Peyer's patch (tissue), 4 donors: ENCODE measurements around the gene POGZ. TPM values are rescaled to one million over a fixed set of nuclear protein-coding genes. Genes with fewer than 3 reads are reported as not detected.

Experiments
- DNase-seq, 3 donors: peaks; one replicate each; pipeline ENCODE4 v3.0.0-alpha.2; 2017 to 2019
- H3K27ac ChIP-seq, 4 donors: fragments of 200-600 bp; sonication (generic); one replicate each; pipeline ENCODE4 v1.5.1; 2016 to 2019
- H3K27me3 ChIP-seq, 2 donors: fragments of 200-600 bp; sonication (generic); one replicate each; pipeline ENCODE4 v1.5.1; 2019
- H3K36me3 ChIP-seq, 3 donors: fragments of 200-600 bp; sonication (generic); one replicate each; pipeline ENCODE4 v1.5.1; 2016 to 2019
- H3K4me1 ChIP-seq, 4 donors: fragments of 200-600 bp; sonication (generic); one replicate each; pipeline ENCODE4 v1.5.1; 2016 to 2019
- H3K4me3 ChIP-seq, 4 donors: fragments of 200-600 bp; sonication (generic); 1 replicate in 3 of 4; 2 replicates in 1 of 4; pipeline ENCODE4 v1.5.1; 2016 to 2019; ENCODE audit warnings: mild to moderate bottlenecking in 1 of 4
- H3K9me3 ChIP-seq, 4 donors: fragments of 200-600 bp; sonication (generic); one replicate each; pipeline ENCODE4 v1.5.1; 2016 to 2019; ENCODE audit warnings: mild to moderate bottlenecking in 1 of 4
- CTCF ChIP-seq, 6 experiments: fragments of 450-650 bp in 4 of 6; fragments of 200-600 bp in 2 of 6; sonication (generic) in 1 of 6; IDR thresholded peaks; one replicate each; pipeline ENCODE4 v1.5.1; 2017 to 2019; ENCODE audit warnings: antibody characterized with exemption in 6 of 6, mild to moderate bottlenecking in 3 of 6, moderate library complexity in 1 of 6
- POLR2A ChIP-seq, 2 donors: fragments of 450-650 bp; IDR thresholded peaks; one replicate each; pipeline ENCODE4 v1.5.1; 2017; ENCODE audit warnings: antibody characterized with exemption in 2 of 2, mild to moderate bottlenecking in 2 of 2, moderate library complexity in 2 of 2
- total RNA-seq, 4 donors: library from RNA; depleted of rRNA; stranded (reverse); fragments of >200 nt; gene quantifications; one replicate each; pipeline ENCODE4 v1.1.0, GENCODE V29; 2016

The POGZ gene
- total RNA-seq, 4 donors from 2014 or later: 49.5 to 91.3 (median 52.6) TPM

GRCh38 chr1:151373196-151373595 lies 86.1 kb downstream of the POGZ start:
- Histone ChIP-seq H3K27me3 (no peaks in the 10 kb centered on the region), H3K4me1 (peaks cover 0 to 55% (median 6%) of the 10 kb centered on the region in 4 donors), H3K36me3 (peaks cover 0 to 4% (median 0%) of the 10 kb centered on the region in 3 donors), H3K9me3 (no peaks in the 10 kb centered on the region), H3K4me3 (no peak overlapping the region), H3K27ac (peak overlapping the region in 1 of 4 donors; percentile 91)
- no peak for DNase-seq
- TF ChIP-seq CTCF (IDR thresholded peaks at IDR 0.05) (no peak), POLR2A (IDR thresholded peaks at IDR 0.05) (no peak)

- no peaks in the 10 kb centered on the region for H3K9me3 ChIP-seq
- H3K27ac ChIP-seq: peak within 1 kb of the TSS; percentile 35 to 91 (median 80)
- H3K4me3 ChIP-seq: peak within 1 kb of the TSS; percentile 17 to 69 (median 50)
- peak; percentile 22 to 94 (median 93) for DNase-seq
- no peaks in the 10 kb centered on the region for H3K27me3 ChIP-seq
- TF ChIP-seq POLR2A (IDR thresholded peaks at IDR 0.05): peak; percentile 98 to 99
- TF ChIP-seq CTCF (IDR thresholded peaks at IDR 0.05): peak in 1 of 6 experiments; percentile 5
- peaks cover 0 to 49% (median 6%) of the 10 kb centered on the region in 4 donors for H3K4me1 ChIP-seq
- H3K36me3 ChIP-seq: peaks cover 0 to 12% (median 0%) of the 10 kb centered on the region in 3 donors
Measured at GRCh38 chr1:151372058-151372934, 87.0 kb downstream of the POGZ start, which contains the start of gene SELENBP1. SELENBP1 (minus strand) TSS chr1:151372705; CDS start chr1:151372641, 64 bp downstream.

DNA sequence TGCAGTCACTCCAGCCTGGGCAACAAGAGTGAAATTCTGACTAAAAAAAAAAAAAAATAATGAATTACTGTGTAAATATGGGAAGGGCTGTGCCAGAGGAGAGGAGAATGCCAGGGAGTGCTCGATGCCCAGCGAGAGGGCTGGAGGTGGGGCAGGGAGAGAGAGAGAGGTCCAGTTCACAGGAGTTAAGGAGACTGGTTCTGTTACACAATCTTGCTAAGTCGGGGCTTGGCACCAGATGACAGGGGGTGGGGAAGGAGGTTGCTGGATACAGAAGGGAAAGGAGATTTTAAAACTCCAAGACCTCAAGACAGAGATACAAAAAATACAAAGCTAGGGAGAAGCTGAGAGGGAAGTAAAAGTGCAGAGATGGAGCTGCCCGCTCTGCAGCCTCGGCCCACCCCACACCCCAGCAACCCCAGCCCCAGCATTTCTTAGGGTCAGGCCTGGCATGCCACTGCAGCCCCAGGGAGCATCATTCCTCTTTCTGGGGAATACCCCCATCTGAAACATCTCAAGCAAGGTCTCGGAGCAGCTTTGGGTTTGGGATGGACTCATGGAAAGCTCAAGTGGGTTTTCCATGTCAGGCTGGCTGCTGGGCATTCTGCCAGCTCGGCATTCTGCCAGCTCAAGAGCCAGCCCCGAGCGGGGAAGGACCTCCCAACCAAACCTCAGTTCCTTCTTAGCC lies 87.8 kb downstream of the POGZ start:
- peak overlapping the region in 3 of 4 donors; percentile 77 to 91 (median 82) for H3K27ac ChIP-seq
- H3K9me3 ChIP-seq: no peaks in the 10 kb centered on the region
- peak in 2 of 3 donors; percentile 67 to 73 for DNase-seq
- no peaks in the 10 kb centered on the region for H3K27me3 ChIP-seq
- H3K4me1 ChIP-seq: peaks cover 0 to 49% (median 6%) of the 10 kb centered on the region in 4 donors
- peak overlapping the region in 3 of 4 donors; percentile 38 to 69 (median 62) for H3K4me3 ChIP-seq
- peaks cover 0 to 20% (median 0%) of the 10 kb centered on the region in 3 donors for H3K36me3 ChIP-seq
- TF ChIP-seq POLR2A (IDR thresholded peaks at IDR 0.05): no peak
- TF ChIP-seq CTCF (IDR thresholded peaks at IDR 0.05): no peak

DNA sequence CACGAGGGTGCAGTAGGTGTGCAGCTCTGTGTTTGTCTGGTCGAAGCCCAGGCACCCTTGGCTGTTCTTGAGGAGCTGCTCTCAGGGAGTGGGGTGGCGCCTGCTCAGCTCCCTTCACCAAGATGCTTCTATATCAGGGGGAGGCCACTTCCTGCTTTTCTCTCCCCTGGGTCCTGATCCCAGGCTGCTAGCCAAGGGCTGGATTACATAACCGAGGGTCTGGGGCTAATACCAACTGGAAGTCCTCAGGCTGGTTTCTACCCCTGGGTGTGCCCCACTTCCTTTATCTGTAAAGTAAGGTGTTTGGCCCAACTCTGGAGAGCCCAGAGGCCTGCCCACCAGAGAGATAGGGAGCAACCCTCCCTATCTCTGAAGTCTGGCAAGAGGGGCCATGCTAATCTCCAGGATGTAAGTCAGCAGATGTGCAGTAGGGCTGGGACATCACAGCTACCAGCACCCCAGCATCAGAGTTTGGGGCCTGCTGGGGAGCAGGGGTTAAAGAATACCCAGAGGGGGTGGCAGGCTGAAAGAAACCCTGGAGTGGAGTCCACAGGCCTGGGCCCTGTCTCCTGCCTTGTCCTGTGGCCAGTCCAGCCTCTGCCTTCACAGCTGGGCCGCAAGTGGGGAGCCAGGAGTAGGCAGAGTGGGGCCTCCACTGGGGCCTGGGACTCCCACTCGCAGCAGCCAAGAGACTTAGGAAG lies 88.9 kb downstream of the POGZ start:
- no peaks in the 10 kb centered on the region for H3K9me3 ChIP-seq
- TF ChIP-seq POLR2A (IDR thresholded peaks at IDR 0.05) (no peak), CTCF (IDR thresholded peaks at IDR 0.05) (no peak)
- H3K36me3 ChIP-seq: peaks cover 0 to 32% (median 0%) of the 10 kb centered on the region in 3 donors
- peak overlapping the region in 2 of 4 donors; percentile 69 to 82 for H3K27ac ChIP-seq
- no peaks in the 10 kb centered on the region for H3K27me3 ChIP-seq
- peaks cover 0 to 49% (median 6%) of the 10 kb centered on the region in 4 donors for H3K4me1 ChIP-seq
- DNase-seq: no peak
- H3K4me3 ChIP-seq: peak overlapping the region in 2 of 4 donors; percentile 62 to 69

DNA sequence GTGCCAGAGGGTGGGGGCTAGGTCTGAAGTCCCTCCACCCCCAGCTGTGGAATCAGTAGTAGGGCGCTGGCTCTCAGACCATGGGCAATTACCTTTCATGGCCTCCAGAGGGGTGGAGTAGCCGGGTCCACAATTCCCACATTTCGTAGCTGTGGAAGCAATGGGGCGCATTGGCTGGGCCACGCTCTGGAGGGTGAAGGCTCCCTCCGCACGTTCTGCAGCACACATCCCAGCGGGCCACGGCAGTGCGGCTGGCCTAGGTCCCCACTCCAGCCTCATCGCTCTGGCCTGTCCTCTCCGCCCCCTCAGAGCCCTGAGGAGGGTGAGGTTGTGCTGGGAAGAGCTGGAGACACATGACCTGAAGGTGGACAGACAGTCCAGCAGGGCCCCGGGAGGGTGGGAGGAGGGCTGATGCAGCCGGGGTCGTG lies 89.7 kb downstream of the POGZ start:
- peaks cover 0 to 49% (median 6%) of the 10 kb centered on the region in 4 donors for H3K4me1 ChIP-seq
- no peaks in the 10 kb centered on the region for H3K9me3 ChIP-seq
- DNase-seq: peak in 1 of 3 donors; percentile 59
- H3K27ac ChIP-seq: peak overlapping the region in 2 of 4 donors; percentile 69 to 82
- H3K36me3 ChIP-seq: peaks cover 0 to 39% (median 0%) of the 10 kb centered on the region in 3 donors
- no peak for TF ChIP-seq POLR2A (IDR thresholded peaks at IDR 0.05)
- TF ChIP-seq CTCF (IDR thresholded peaks at IDR 0.05): peak in 3 of 6 experiments; percentile 34 to 39 (median 39)
- H3K4me3 ChIP-seq: peak overlapping the region in 2 of 4 donors; percentile 62 to 69
- no peaks in the 10 kb centered on the region for H3K27me3 ChIP-seq
